NCI-H1436 treated with DMSO at 0.1 percent for 48 hours (cell line): ENCODE measurements around the gene NFATC4.
"Not testable (repeated sequence)": the region's sequence is repeated elsewhere in the genome, so short reads cannot be mapped to it uniquely, and the experiment has no call there.

Experiments
- DNase-seq: peaks from one replicate; lab custom pipeline; 2025; lab: John Stamatoyannopoulos, UW

NFATC4 gene

GRCh38 chr14:24367514-24368211 lies at the start of gene NFATC4:
Gene NFATC4, plus strand, starts transcription at chr14:24368184. Its CDS starts 157 bp downstream, at chr14:24368341.
- peak; percentile 76 for DNase-seq

- DNase-seq: no peak
Measured at GRCh38 chr14:24321212-24321975, 46.6 kb upstream of the NFATC4 start.

GRCh38 chr14:24322672-24323071 lies 45.3 kb upstream of the NFATC4 start:
- DNase-seq: no peak

- no peak for DNase-seq
Measured at GRCh38 chr14:24323341-24323740, 44.6 kb upstream of the NFATC4 start.

- no peak for DNase-seq
Measured at GRCh38 chr14:24324024-24324423, 44.0 kb upstream of the NFATC4 start.

GRCh38 chr14:24325041-24325530 lies 42.9 kb upstream of the NFATC4 start:
- DNase-seq: no peak

- no peak for DNase-seq
Measured at GRCh38 chr14:24325963-24326362, 42.0 kb upstream of the NFATC4 start.

- DNase-seq: no peak
Measured at GRCh38 chr14:24327303-24327702, 40.7 kb upstream of the NFATC4 start.

GRCh38 chr14:24327914-24328313 lies 40.1 kb upstream of the NFATC4 start:
- not testable (repeated sequence) for DNase-seq

- DNase-seq: no peak
Measured at GRCh38 chr14:24329073-24329663, 38.8 kb upstream of the NFATC4 start.

- no peak for DNase-seq
Measured at GRCh38 chr14:24329736-24330135, 38.2 kb upstream of the NFATC4 start.

GRCh38 chr14:24330973-24331674 lies 36.9 kb upstream of the NFATC4 start:
- no peak for DNase-seq

GRCh38 chr14:24331731-24332267 lies 36.2 kb upstream of the NFATC4 start:
- DNase-seq: no peak

GRCh38 chr14:24332268-24332993 lies 35.6 kb upstream of the NFATC4 start:
- no peak for DNase-seq

- no peak for DNase-seq
Measured at GRCh38 chr14:24334431-24335291, 33.3 kb upstream of the NFATC4 start, which contains the start of gene ADCY4. Gene ADCY4, minus strand, starts transcription at chr14:24335071. Its CDS starts 419 bp downstream, at chr14:24334652.

GRCh38 chr14:24335461-24336171 lies 32.4 kb upstream of the NFATC4 start:
- no peak for DNase-seq

GRCh38 chr14:24337144-24337823 lies 30.7 kb upstream of the NFATC4 start:
- DNase-seq: no peak

GRCh38 chr14:24337824-24338175 lies 30.2 kb upstream of the NFATC4 start:
- no peak for DNase-seq

GRCh38 chr14:24338843-24339242 lies 29.1 kb upstream of the NFATC4 start:
- no peak for DNase-seq
